Limb (tissue), 2 donors: ENCODE data around the gene TOR1B.

Source experiments
- DNase-seq, 2 donors: peaks; one replicate each; pipeline ENCODE4 v3.0.0-alpha.2; 2016; ENCODE audit errors: extremely low spot score in 2 of 2

Gene TOR1B

DNA sequence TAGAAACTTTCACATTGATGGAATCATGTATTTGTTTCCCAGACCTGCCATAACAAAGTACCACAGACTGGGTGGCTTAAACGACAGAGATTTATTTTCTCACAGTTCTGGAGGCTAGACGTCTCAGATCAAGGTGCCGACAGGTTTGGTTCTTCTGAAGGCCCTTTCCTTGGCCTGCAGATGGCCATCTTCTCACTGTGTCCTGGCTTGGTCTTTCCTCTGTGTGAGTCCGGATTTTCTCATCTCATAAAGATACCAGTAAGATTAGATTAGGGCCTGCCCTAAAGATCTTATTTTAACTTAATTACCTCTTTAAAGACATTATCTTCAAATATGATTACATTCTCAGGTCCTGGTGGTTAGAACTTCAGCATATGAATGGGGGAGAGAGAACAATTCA is 38.1 kb downstream of the TOR1B start:
- no peak for DNase-seq

DNA sequence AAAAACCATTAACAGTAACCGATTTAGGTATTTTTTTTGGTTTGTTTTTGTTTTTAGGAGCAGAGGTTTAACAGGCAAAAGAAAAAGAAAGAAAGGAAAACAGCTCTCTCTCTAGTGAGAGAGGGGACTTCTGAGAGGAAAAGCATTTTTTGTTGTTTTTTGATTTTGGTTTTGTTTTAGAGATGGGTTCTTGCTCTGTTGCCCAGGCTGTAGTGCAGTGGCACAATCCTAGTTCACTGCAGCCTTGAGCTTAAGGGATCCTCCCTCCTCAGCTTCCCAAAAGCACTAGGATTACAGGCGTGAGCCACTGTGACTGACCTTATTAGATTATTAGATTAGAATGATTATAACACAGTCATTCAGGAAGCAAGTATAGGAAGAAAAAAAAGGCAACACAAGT is 42.4 kb downstream of the TOR1B start:
- no peak for DNase-seq

DNA sequence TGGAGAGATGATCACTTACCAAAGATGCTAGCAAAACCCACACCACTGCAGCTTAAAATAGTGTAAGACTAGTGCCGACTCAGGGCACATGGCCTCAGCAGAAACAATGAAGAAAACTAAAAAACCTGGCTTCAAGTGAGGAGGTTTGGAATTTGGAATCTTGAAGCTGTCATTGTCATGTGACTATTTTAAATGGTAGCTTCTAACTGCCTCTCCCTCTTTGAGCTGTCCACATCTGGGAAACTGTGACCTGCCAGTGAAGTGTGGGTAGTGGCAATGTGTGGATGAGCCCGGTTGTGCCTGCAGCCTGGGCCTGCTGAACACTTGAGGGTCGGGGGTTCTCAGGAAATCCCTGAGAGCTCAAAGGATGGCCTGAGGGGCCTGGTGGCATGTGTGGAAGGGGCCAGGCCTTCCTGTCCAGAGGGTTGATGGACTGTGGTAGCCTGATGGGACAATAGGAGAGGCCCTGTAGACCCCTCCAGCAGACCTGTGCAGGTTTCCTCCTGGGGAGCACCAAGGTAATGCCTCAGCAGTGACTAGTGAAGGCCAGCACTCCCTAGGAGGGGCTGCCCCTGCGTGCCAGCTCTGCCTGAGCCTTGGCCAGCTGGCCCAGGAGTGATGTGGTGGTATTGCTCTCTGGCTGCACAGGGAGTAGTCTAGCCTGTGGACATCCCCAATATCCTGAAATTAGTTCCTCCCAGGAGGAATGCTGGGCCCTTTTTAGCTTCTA is 45.9 kb downstream of the TOR1B start:
- DNase-seq = no peak

DNA sequence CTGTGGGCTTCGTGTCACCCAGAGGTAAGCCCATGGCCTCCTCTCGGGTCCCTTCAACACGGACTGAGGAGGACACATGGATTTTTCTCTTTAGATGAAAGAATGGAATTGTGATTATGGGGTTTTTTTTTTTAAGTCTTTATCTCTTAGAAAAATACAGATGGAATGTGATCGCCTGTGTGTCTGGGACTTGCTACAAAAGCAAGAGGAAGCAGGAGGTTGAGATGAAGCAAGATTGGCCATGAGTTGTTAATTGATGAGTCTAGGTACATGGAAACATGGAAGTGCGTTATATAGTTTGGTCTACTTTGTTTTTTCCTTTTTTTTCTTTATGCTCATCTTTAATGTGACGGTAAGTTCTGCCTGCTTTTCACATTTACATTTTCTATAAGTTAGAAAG is 46.9 kb downstream of the TOR1B start:
- DNase-seq = no peak

DNA sequence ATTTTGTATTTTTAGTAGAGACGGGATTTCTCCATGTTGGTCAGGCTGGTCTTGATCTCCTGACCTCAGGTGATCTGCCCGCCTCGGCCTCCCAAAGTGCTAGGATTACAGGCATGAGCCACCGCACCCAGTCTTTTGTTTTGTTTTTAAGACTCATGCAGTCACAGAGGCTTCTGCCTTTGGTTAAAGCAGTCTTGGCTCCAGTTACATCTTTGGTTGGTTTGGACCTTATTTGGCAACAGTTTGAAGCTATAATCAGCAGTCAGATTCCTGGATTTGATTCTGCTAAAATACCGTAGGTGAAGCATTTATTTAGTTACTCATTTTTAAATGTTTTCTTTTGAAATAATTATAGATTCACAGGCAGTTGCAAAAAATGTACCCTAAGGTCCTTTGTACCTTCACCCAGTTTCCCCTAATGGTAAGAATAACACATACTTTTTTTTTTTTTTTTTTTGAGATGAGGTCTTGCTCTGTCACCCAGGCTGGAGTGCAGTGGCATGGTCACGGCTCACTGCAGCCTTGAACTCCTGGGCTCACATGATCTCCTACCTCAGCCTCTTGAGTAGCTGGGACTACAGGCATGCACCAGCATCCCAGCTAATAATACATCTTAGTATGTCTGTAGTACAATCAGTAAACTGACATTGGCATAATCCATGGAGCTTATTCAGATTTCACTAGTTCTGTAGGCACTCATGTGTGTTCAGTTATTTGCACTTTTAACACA is 48.0 kb downstream of the TOR1B start:
- DNase-seq = no peak

DNA sequence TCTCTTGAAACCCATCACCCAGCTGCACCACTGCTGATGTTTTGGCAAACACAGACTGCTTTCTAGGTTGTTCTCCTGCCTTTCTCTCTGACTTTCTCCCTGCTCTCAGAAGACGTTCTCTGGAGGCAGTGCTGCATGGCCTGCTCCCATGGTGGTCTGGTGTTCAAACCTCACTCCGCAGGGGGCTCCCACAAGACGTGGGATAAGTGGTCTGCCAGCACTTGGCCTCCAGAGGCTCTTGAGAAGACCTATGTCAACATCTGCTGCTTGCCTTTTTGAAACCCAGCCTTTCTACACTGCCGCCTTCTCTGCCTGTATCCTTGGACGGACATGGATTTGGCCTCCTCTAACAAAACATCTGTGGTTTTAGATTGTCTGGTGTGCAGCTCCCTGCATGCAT is 48.8 kb downstream of the TOR1B start:
- DNase-seq = no peak

DNA sequence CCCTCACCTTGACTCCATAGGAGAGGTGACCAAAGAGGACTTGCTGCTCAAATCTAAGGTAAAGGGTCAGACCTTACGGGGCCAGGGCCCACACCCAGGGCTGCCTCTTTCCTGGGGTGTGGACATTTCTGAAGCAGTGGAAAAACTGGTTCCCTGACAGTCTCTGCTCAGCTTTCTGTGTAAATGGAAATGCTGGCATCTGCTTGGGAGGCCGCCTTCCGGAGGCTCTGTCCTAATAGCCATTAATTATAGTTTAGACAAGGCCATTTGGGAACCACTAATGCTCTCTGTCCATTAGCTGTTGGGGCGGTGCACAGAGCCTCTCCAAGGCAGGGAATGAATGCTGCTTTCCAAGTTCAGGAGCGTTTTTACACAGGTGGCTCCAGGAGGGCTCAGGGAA is 49.6 kb downstream of the TOR1B start:
- no peak for DNase-seq

DNA sequence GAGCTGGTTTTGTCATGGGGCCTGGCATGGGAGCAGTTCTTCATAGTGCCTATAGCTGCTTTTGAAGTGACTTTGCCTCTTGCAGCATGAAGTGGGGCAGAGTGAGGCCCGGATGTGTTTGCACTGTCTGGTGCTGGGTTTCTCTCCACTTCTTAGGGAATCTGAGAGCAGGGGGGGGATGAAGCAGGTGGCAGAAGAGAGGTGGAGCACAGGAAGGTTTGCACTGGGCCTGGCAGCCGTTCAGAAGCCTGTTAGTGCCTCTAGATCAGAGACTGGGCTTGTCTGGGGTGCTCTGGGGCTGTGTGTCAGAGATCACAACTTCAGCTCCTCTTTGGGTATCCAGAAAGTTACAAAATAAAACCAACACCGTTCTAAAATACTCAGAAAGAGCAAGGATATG is 50.6 kb downstream of the TOR1B start:
- no peak for DNase-seq

DNA sequence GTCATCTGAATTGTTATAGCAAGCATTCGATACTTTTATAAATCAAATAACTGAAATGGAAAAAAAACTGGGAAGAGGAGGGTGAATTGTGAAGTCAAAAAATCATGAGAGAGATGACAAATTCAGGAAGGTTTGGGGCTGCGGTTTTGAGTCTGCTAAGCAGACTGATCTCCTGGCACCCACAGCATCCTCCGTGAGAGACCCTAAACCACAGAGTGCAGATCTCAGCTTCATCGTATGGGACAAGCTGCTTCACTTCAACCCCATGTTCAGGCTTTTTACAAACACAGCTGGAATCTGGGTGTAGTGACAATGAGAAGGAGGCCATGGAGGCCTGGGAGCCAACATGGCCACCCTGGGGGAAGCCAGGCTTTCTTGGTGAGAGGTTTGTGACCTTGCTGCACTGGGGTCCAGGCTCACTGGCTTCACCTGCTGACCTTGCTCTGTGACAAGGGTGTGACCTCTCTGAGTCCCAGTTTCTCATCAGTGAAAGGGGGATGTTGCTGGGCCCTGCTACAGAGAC is 51.7 kb downstream of the TOR1B start:
- DNase-seq = no peak

DNA sequence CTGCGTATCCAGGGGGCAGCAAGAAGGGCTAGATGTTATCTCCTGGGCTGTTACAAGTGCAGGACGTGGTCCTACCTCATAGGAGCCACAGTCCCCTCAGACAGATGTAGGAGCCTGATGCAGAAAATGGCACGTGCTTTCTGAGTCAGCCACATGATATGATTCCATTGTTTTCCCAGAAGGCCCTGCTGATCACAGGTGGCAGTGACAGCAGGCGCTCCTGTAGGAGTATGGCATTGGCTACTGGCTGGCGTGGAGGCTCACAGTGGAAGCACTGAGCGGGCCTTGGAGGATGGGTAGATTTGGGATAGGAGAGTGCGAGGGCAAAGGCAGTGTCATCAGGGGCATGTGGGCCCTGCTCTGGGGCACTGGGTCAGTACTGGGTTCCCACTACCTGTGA is 54.2 kb downstream of the TOR1B start:
- no peak for DNase-seq

DNA sequence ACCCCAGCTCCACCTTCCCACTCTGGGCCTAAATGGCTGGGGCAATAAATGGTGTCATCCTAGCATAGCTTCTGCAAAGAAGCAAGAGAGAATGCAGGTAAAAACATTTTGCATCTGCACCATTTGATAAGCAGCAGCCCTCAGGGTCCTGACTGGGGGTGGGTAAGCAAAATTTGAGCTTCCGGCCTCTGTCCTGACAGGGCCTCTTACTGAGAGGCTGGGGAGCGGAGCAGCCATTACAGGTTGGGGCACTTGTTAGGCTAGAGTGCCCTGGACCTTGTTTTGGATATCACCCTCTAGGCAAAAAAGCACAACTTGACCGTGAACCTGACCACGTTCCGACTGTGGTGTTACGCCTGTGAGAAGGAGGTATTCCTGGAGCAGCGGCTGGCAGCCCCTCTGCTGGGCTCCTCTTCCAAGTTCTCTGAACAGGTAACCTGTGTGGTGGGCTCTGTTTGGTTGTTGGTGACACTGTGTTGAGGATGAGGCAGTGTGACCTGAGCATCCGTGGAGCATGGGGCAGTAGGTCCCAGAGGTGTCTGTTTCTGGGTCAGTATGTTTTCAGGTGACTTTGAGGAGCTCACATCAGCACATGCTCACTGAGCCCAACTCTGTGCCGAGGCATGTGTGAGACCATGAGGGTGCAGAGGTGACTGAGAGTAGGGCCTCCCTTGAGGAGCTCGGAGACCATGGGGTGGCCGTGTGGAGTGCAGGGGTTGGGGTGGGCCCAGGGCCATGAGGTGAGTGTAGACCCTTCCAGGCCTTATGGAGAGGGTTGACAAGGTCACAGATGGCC is 55.4 kb downstream of the TOR1B start:
- DNase-seq = no peak
